ENCODE results near the gene PDE7B. TPM values are rescaled to one million over a fixed set of nuclear protein-coding genes. Genes with fewer than 3 reads are reported as not detected.
"Not testable (repeated sequence)": the region's sequence is repeated elsewhere in the genome, so short reads cannot be mapped to it uniquely, and the experiment has no call there.

The PDE7B gene
- total RNA-seq, 2 donors from 2014 or later = 10.3 TPM

- ATAC-seq (no peak), DNase-seq (no peak)
- intact Hi-C loops (cut with DNase I) = loop anchor here in 1 of 2 donors (10.0 kb wide), 1 partner anchor 70 kb away; no protein-coding TSS in a partner anchor
These were observed 253.1 kb downstream of the PDE7B start for GRCh38 chr6:136104556-136104955.

- intact Hi-C loops (cut with DNase I) = loop anchor here in 1 of 2 donors (10.0 kb wide), 1 partner anchor 71 kb away; no protein-coding TSS in a partner anchor
- DNase-seq, ATAC-seq: not testable (repeated sequence)
These were observed 254.3 kb downstream of the PDE7B start for GRCh38 chr6:136105797-136106196.

- no peak for DNase-seq
- ATAC-seq = no peak
- intact Hi-C loops (cut with DNase I) = loop anchor here in 1 of 2 donors (10.0 kb wide), 1 partner anchor 74 kb away; no protein-coding TSS in a partner anchor
These were observed 257.0 kb downstream of the PDE7B start for GRCh38 chr6:136108361-136108945.

- intact Hi-C loops (cut with DNase I) = loop anchor here (5.0 to 10.0 kb wide), 2 partner anchors 45 to 67 kb away; no protein-coding TSS in a partner anchor
- DNase-seq = no peak
- no peak for ATAC-seq
These were observed 260.3 kb downstream of the PDE7B start for GRCh38 chr6:136111831-136112230.

GRCh38 chr6:136112262-136112661, 260.8 kb downstream of the PDE7B start:
- ATAC-seq (no peak), DNase-seq (no peak)
- intact Hi-C loops (cut with DNase I) = loop anchor here (5.0 to 10.0 kb wide), 2 partner anchors 45 to 67 kb away; no protein-coding TSS in a partner anchor

- ATAC-seq = peak; percentile 90 to 95
- peak; percentile 71 for DNase-seq
- intact Hi-C loops (cut with DNase I) = loop anchor here (5.0 to 10.0 kb wide), 2 partner anchors 46 to 69 kb away; no protein-coding TSS in a partner anchor
These were observed 262.3 kb downstream of the PDE7B start for GRCh38 chr6:136113736-136114173.

- intact Hi-C loops (cut with DNase I) = loop anchor here (5.0 to 10.0 kb wide), 2 partner anchors 47 to 70 kb away; no protein-coding TSS in a partner anchor
- ATAC-seq (peak; percentile 32 to 50), DNase-seq (no peak)
These were observed 263.2 kb downstream of the PDE7B start for GRCh38 chr6:136114661-136115060.

- ATAC-seq (no peak), DNase-seq (no peak)
- intact Hi-C loops (cut with DNase I) = loop anchor here in 1 of 2 donors (10.0 kb wide), 1 partner anchor 71 kb away; no protein-coding TSS in a partner anchor
These were observed 264.4 kb downstream of the PDE7B start for GRCh38 chr6:136115941-136116340.

- ATAC-seq = no peak
- intact Hi-C loops (cut with DNase I) = loop anchor here in 1 of 2 donors (10.0 kb wide), 1 partner anchor 72 kb away; no protein-coding TSS in a partner anchor
These were observed 265.6 kb downstream of the PDE7B start for GRCh38 chr6:136117081-136117480.

GRCh38 chr6:136118787-136119186, 267.3 kb downstream of the PDE7B start:
- DNase-seq = no peak
- intact Hi-C loops (cut with DNase I) = loop anchor here in 1 of 2 donors (10.0 kb wide), 1 partner anchor 74 kb away; no protein-coding TSS in a partner anchor
- no peak for ATAC-seq

More at GRCh38 chr6:136117081-136117480, 265.6 kb downstream of the PDE7B start:
- DNase-seq = no peak

GRCh38 chr6:136123468-136123867, 272.0 kb downstream of the PDE7B start:
- no peak for DNase-seq
- no peak for ATAC-seq
- intact Hi-C loops (cut with DNase I) = no loop called here

- ATAC-seq (no peak), DNase-seq (no peak)
- intact Hi-C loops (cut with DNase I) = no loop called here
These were observed 274.1 kb downstream of the PDE7B start for GRCh38 chr6:136125585-136125984.

GRCh38 chr6:136127873-136128272, 276.4 kb downstream of the PDE7B start:
- DNase-seq = no peak
- intact Hi-C loops (cut with DNase I) = no loop called here
- peak; percentile 75 to 82 for ATAC-seq

GRCh38 chr6:136129365-136129764, 277.9 kb downstream of the PDE7B start:
- peak; percentile 34 for DNase-seq
- peak in 1 of 2 donors; percentile 78 for ATAC-seq
- intact Hi-C loops (cut with DNase I) = no loop called here

- ATAC-seq (no peak), DNase-seq (no peak)
- intact Hi-C loops (cut with DNase I) = no loop called here
These were observed 282.8 kb downstream of the PDE7B start for GRCh38 chr6:136134268-136134667.

GRCh38 chr6:136134751-136135150, 283.2 kb downstream of the PDE7B start:
- ATAC-seq (no peak), DNase-seq (no peak)
- intact Hi-C loops (cut with DNase I) = no loop called here

GRCh38 chr6:136136274-136136673, 284.8 kb downstream of the PDE7B start:
- ATAC-seq = no peak
- intact Hi-C loops (cut with DNase I) = no loop called here
- DNase-seq = no peak

GRCh38 chr6:136137008-136137692, 285.6 kb downstream of the PDE7B start:
- peak; percentile 55 to 96 for ATAC-seq
- intact Hi-C loops (cut with DNase I) = no loop called here
- DNase-seq = no peak

GRCh38 chr6:136137739-136138402, 286.4 kb downstream of the PDE7B start:
- DNase-seq (no peak), ATAC-seq (no peak)
- intact Hi-C loops (cut with DNase I) = no loop called here
